Measurements from ENCODE around the gene RNF31.
"Not testable (repeated sequence)": the region's sequence is repeated elsewhere in the genome, so short reads cannot be mapped to it uniquely, and the experiment has no call there.

The RNF31 gene

GRCh38 chr14:24146978-24147760 lies at the start of gene RNF31:
Gene RNF31, plus strand, starts transcription at chr14:24147498. Its CDS starts 201 bp downstream, at chr14:24147699.
- peak; percentile 96 for DNase-seq (ENCODE audit: low read depth)

- DNase-seq (ENCODE audit: low read depth): no peak
These were observed 48.9 kb upstream of the RNF31 start for GRCh38 chr14:24098229-24098926.

- no peak for DNase-seq (ENCODE audit: low read depth)
These were observed 48.1 kb upstream of the RNF31 start for GRCh38 chr14:24098927-24099813.

- no peak for DNase-seq (ENCODE audit: low read depth)
These were observed 46.9 kb upstream of the RNF31 start for GRCh38 chr14:24100197-24100981.

GRCh38 chr14:24100982-24101494 lies 46.3 kb upstream of the RNF31 start:
- no peak for DNase-seq (ENCODE audit: low read depth)

GRCh38 chr14:24102357-24103048 lies 44.8 kb upstream of the RNF31 start:
- DNase-seq (ENCODE audit: low read depth): no peak

GRCh38 chr14:24103451-24103850 lies 43.8 kb upstream of the RNF31 start:
- DNase-seq (ENCODE audit: low read depth): no peak

- DNase-seq (ENCODE audit: low read depth): not testable (repeated sequence)
These were observed 41.6 kb upstream of the RNF31 start for GRCh38 chr14:24105609-24106239.

- DNase-seq (ENCODE audit: low read depth): no peak
These were observed 40.5 kb upstream of the RNF31 start for GRCh38 chr14:24106672-24107271.

GRCh38 chr14:24108336-24108874 lies 38.9 kb upstream of the RNF31 start:
- DNase-seq (ENCODE audit: low read depth): no peak

GRCh38 chr14:24110060-24110459 lies 37.2 kb upstream of the RNF31 start:
- no peak for DNase-seq (ENCODE audit: low read depth)

- DNase-seq (ENCODE audit: low read depth): no peak
These were observed 36.8 kb upstream of the RNF31 start for GRCh38 chr14:24110523-24110922.

- DNase-seq (ENCODE audit: low read depth): no peak
These were observed 33.9 kb upstream of the RNF31 start for GRCh38 chr14:24113379-24113800.

- peak; percentile 59 for DNase-seq (ENCODE audit: low read depth)
These were observed 33.3 kb upstream of the RNF31 start for GRCh38 chr14:24113801-24114531.

GRCh38 chr14:24114532-24115421 lies 32.5 kb upstream of the RNF31 start, which contains the start of the genes DCAF11 and NRL:
Gene DCAF11, plus strand, starts transcription at chr14:24114777. Its CDS starts 818 bp downstream, at chr14:24115595.
Gene NRL, minus strand, starts transcription at chr14:24114949. Its CDS starts 32,101 bp downstream, at chr14:24082848.
- DNase-seq (ENCODE audit: low read depth): peak; percentile 95

GRCh38 chr14:24115422-24116127 lies 31.7 kb upstream of the RNF31 start:
- no peak for DNase-seq (ENCODE audit: low read depth)

Measured in activated T-cell treated with anti-CD3 and anti-CD28 coated beads for 1 hour (primary cell).